VCaP (cell line): Measurements from ENCODE around the gene PLEKHJ1.
A peak's percentile ranks its signal among the peaks of the same experiment; 100 is the strongest.

Source experiments
- H3K27ac ChIP-seq: fragments of 450-650 bp; 2 replicates; pipeline ENCODE4 v1.5.1; 2017
- TF ChIP-seq, protein P1 (sequence below): fragments of 450-650 bp; conservative IDR thresholded peaks from 2 replicates; pipeline ENCODE4 v1.5.1; 2017; ENCODE audit warnings: mild to moderate bottlenecking, moderate library complexity

Gene PLEKHJ1

DNA sequence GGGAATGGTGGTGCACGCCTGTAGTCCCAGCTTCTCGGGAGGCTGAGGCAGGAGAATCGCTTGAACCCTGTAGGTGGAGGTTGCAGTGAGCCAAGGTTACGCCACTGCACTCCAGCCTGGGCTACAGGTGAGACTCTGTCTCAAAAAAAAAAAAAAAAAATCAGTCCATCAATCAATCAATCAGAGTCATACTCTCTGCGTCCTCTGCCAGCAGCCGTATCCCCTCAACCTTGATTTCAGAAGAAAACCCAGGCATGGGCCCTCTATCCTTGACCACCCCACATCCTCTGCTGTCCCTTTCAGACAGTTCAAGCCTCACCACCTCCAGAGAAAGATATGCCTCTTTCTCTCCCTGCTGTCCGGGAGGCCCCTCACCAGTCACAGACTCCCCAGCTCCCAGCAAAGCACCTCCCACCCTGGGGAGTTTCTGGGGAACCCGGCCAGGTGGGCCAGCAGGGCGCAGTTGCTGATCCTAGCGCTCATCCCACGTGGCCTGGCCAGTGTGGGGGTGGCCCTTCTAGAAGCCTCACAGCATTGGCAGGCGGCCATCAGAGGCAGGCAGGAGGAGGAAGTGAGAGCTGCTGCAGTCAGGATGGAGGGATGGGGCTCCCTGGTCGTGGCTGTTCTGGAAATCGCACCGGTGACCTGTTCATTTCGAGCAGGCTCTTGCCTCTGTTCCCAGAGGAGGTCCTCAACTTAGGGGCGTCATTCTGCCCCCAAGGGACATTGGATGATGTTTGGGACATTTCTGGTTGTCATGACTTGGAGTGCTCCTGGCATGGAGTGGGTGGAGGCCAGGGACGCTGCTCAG, 30.3 kb upstream of the PLEKHJ1 start:
- H3K27ac ChIP-seq: peak overlapping the region; percentile 59
- TF ChIP-seq, protein P1, sequence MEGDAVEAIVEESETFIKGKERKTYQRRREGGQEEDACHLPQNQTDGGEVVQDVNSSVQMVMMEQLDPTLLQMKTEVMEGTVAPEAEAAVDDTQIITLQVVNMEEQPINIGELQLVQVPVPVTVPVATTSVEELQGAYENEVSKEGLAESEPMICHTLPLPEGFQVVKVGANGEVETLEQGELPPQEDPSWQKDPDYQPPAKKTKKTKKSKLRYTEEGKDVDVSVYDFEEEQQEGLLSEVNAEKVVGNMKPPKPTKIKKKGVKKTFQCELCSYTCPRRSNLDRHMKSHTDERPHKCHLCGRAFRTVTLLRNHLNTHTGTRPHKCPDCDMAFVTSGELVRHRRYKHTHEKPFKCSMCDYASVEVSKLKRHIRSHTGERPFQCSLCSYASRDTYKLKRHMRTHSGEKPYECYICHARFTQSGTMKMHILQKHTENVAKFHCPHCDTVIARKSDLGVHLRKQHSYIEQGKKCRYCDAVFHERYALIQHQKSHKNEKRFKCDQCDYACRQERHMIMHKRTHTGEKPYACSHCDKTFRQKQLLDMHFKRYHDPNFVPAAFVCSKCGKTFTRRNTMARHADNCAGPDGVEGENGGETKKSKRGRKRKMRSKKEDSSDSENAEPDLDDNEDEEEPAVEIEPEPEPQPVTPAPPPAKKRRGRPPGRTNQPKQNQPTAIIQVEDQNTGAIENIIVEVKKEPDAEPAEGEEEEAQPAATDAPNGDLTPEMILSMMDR: no peak

DNA sequence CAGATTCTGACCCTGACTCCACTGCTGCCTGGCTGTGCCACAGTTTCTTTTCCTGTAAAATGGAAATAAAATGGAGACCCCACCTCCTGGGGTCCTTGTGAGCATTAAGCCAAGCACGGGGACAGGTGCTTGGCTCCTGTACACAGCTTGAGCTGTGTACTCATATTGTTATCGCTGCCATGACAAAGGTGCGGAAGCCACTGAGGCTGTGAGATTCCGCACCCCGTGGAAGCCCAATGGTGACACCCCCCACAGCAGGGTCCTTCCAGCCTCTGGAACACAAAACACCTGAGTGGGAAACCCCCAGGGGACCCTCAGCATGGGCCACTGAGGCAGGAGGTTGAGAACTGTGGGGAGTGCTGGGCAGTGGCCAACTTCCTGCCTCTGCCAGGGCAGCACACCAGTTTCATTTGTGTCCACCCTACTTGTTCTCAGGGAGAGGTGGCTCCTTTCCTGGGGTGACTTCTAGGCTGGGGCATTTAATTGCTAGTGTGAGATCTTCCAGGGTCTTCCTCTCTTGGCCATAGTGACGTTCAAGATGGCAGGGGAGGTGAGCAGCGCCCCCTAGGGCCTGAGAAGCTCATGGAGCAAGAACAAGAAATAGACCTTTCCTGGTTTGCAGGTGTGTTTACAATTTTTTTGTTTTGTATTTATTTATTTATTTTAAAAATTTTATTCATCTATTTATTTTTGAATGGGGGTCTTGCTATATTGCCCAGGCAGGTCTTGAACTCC, 25.5 kb upstream of the PLEKHJ1 start:
- TF ChIP-seq, protein P1: peak; percentile 62

DNA sequence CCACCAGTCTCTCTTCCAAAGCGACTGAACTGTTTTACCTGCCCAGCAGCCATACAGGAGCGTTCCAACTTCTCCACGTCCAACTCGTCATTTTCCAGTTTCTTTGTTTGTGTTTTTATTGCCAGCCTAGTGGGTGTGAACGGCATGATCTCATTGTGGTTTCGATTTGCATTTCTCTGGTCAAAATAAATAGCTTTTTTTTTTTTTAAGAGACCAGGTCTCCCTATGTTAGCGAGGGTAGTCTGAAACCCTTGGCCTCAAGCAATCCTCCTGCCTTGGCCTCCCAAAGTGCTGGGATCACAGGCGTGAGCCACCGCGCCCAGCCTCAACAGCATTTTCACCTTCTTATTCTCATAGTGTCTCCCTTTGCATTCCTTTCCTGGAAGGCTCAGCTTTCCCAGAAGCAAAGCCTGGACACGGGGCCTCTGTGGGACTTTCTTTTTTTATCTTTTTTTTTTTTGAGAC, 24.2 kb upstream of the PLEKHJ1 start:
- TF ChIP-seq, protein P1: no peak
- no peak overlapping the region for H3K27ac ChIP-seq

More for the DNA sequence above, 25.5 kb upstream of the PLEKHJ1 start:
- H3K27ac ChIP-seq: no peak overlapping the region

DNA sequence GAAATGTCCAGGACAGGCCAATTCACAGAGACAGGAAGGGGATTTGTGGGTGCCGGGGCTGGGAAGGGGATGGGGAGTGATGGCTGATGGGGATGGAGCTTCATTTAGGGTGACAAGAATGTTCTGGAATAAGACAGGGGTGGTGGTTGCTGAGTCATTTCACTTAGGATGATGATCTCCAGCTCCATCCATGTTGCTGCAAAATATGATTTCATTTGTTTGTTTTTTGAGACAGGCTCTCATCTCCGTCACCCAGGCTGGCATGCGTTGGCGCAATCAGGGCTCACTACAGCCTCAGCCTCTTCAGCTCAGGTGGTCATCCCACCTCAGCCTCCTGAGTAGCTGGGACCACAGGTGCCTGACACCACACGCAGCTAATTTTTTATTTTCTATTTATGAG, 23.2 kb upstream of the PLEKHJ1 start:
- H3K27ac ChIP-seq: no peak overlapping the region
- TF ChIP-seq, protein P1: no peak

DNA sequence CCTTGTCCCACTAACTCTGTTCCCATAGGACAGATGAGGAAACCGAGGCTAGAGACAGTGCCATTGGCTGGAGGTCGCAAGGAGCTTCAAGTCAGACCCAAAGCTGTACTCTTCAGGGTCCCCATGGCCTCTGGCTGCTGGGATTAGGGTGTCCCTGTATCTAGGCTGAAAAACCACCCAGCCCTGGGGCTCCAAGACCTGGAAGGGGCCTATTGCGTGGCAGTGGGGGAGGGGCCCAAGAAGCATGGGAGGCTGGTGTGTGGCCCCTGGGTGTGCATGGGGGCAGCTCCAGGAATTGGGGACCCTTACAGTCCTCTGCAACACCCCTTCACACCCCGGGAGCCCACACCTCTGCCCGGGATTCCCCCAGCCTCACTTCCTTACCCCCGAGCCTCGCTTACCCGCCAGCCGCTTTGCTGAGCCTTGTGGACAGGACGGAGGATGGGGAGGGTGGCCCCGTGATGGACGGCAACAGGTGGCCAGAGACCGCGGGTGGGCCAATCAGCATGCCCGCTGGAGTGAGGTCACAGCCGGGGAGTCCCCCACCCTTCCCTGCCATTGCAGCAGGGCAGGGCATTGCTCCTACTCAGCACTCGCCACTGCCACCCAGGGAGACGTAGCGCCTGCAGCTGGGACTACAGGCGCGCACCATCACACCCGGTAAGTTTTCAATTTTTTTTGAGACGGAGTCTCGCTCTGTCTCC, 20.0 kb upstream of the PLEKHJ1 start, which contains the start of gene JSRP1:
JSRP1 (minus strand) TSS at position 436 of the 704 bp plus-strand sequence. CDS start 1,103 bp downstream, outside the sequence.
- TF ChIP-seq, protein P1: no peak
- H3K27ac ChIP-seq: no peak within 1 kb of the TSS

DNA sequence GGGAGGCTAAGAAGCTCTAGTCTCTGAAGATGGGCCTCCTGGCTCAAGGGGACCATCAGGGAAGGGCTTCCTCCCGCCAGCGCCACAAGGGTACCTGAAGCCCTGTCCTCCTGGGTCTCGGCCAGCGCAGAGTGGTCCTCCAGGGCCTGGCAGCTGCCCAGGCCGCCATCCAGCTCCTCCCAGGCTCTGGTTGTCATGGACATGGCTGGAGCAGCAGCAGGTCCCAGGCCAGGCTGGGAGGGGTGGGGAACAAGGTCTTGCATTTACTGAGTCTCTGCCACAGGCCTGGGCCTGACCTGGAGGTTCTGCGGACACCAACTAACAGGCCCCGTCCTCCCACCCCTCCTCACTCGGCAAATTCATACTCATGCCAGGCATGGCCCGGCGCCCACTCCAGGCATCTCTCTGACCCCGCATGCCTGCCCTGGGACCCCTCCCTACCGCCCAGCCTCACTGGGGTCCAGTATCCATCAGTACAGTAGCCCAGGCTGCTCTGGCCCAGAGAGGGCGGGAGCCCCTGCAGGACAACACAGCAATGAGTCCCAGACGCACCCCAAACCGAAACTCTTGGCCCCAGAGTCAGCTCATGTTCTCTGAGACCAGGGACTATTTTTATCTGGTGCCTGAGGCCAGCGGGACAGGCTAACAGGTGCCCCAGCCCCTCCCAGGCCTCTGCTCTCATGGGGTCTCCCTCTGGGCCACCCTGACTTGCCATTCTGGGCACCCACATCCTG, 19.1 kb upstream of the PLEKHJ1 start:
- no peak overlapping the region for H3K27ac ChIP-seq
- TF ChIP-seq, protein P1: no peak
